CD4-positive, alpha-beta T cell treated with Interleukin-15 for 4 hours (primary cell): ENCODE data around the gene REXO1.

ENCODE experiments used
- DNase-seq: peaks from one replicate; pipeline ENCODE4 v3.0.0-alpha.2; 2020; ENCODE audit warnings: low spot score

Gene REXO1

DNA sequence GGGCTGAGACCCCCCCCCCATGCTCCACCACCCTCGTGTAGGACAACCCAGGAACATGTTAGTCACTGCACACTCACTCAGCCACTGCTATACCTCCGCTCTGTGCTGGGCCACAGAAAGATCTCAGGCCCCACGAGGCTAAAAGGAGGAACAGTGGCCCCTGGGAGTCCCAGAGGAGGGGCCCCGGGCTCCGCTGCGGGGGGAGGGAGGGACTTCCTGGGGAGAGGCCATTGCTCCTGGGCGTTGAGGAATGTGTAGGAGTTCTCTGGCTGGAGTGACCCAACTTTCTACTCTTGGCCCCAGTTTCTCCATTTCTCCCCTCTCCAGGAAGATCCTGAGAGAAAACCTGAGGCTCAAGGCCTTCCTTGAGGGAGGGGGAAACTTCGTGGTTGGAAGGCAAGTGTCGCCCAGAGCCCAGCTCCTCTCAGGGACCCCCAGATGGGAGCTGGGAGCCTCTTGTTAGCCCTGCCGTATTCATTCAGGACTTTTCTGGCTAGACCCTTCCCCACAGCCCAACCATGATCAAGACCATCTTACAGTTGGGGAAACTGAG lies 81.4 kb downstream of the REXO1 start:
- no peak for DNase-seq

- DNase-seq, result no peak
These were observed 82.1 kb downstream of the REXO1 start for GRCh38 chr19:1765904-1766799.
